H1 (cell line): ENCODE measurements around the gene NOXO1. TPM values are rescaled to one million over a fixed set of nuclear protein-coding genes. Genes with fewer than 3 reads are reported as not detected.
A peak's percentile ranks its signal among the peaks of the same experiment; 100 is the strongest.

Source experiments
- ASH2L ChIP-seq: fragments of 200-600, 300-600 bp; sonication (generic); IDR thresholded peaks from one replicate; pipeline ENCODE4 v1.7.1; 2017; ENCODE audit warnings: low read length
- BACH1 ChIP-seq: IDR thresholded peaks from 2 replicates; pipeline ENCODE4 v1.6.1; 2012; ENCODE audit warnings: low read length, improper control_type of control experiment
- EZH2 ChIP-seq: fragments of 200-600 bp; sonication (generic); IDR thresholded peaks from 2 replicates; pipeline ENCODE4 v1.7.1; 2012; ENCODE audit warnings: low read depth, mild to moderate bottlenecking, moderate library complexity, low read length, inconsistent platforms; ENCODE audit not compliant: severe bottlenecking
- GABPA ChIP-seq: IDR thresholded peaks from 2 replicates; pipeline ENCODE4 v1.6.1; 2011; ENCODE audit warnings: mild to moderate bottlenecking, low read length, moderate library complexity, borderline replicate concordance; ENCODE audit not compliant: insufficient read depth
- MAX ChIP-seq: IDR thresholded peaks from 2 replicates; pipeline ENCODE4 v1.6.1; 2012; ENCODE audit warnings: inconsistent platforms
- POLR2AphosphoS5 ChIP-seq: IDR thresholded peaks from 2 replicates; pipeline ENCODE4 v1.6.1; 2011; ENCODE audit warnings: low read depth, low read length
- RBBP5 ChIP-seq: IDR thresholded peaks from 2 replicates; pipeline ENCODE4 v1.7.1; 2012; ENCODE audit warnings: low read depth, mild to moderate bottlenecking, inconsistent platforms, low read length, moderate library complexity, borderline replicate concordance
- SIN3A ChIP-seq, 2 experiments: IDR thresholded peaks in 1 of 2; conservative IDR thresholded peaks in 1 of 2; 2 replicates each; pipeline ENCODE4 v1.6.1; 2011 to 2012; ENCODE audit warnings: low read length in 2 of 2, improper control_type of control experiment in 1 of 2, low read depth in 1 of 2, mild to moderate bottlenecking in 1 of 2
- SP2 ChIP-seq: IDR thresholded peaks from 2 replicates; pipeline ENCODE4 v1.6.1; 2012; ENCODE audit warnings: mild to moderate bottlenecking, low read length, inconsistent platforms
- TAF1 ChIP-seq: IDR thresholded peaks from 2 replicates; pipeline ENCODE4 v1.6.1; 2011; ENCODE audit warnings: mild to moderate bottlenecking, low read depth, low read length
- polyA plus RNA-seq, 7 experiments: library from polyadenylated mRNA; depleted of rRNA in 3 of 7; stranded (reverse) in 5 of 7; unstranded in 2 of 7; fragments of >200 nt in 5 of 7; fragments of 200-250 nt in 2 of 7; gene quantifications; 1 replicate in 5 of 7; 2 replicates in 1 of 7; 4 replicates in 1 of 7; pipeline versions ENCODE4 v1.2.1 to v1.2.3, GENCODE V29; 2011 to 2013; ENCODE audit warnings: missing spikeins in 2 of 7, mixed read lengths in 2 of 7
- total RNA-seq: library from RNA; stranded (reverse); fragmentation: NEBNext Ultra II Directional; extraction: Animal tissue kit (Norgen Biotek cat#: 25700); gene quantifications from 2 replicates; pipeline ENCODE4 v1.2.1, GENCODE V29; 2021

NOXO1 gene
- total and polyA plus RNA-seq, 2 of the 8 experiments (the other 6 are each of a cell fraction or from before 2014, with no cell fraction given): 1.3 to 2.5 TPM

GRCh38 chr16:1983544-1984346, 2.5 kb upstream of the NOXO1 start, which contains the start of gene GFER (continued):
- TF ChIP-seq GABPA (peak; percentile 28; the same call in 1 of the 2 replicates), ASH2L (peak; percentile 74), SP2 (no peak), MAX (peak; percentile 81), POLR2AphosphoS5 (peak; percentile 41; the same call in 1 of the 2 replicates), RBBP5 (peak; percentile 85; the same call in 1 of the 2 replicates), BACH1 (peak; percentile 38; the same call in 1 of the 2 replicates), TAF1 (peak; percentile 91), EZH2 (no peak), SIN3A (conservative IDR thresholded peaks at IDR 0.05 in 1 of 2, IDR thresholded peaks at IDR 0.05 in 1 of 2; ENCODE audit: low read depth in 1 of 2, low read length in 2 of 2) (peak; percentile 63 to 93; a peak in 3 of 4 replicates)
- TF ChIP-seq, all 59 proteins: peak for 20
